NCI-H2107 (cell line): ENCODE results near the gene PAQR6.

ENCODE experiments used
- DNase-seq: peaks from one replicate; lab custom pipeline; 2025; lab: John Stamatoyannopoulos, UW

Gene PAQR6

GRCh38 chr1:156195853-156196252 lies 52.0 kb downstream of the PAQR6 start:
- DNase-seq = no peak

GRCh38 chr1:156194300-156194652 lies 53.6 kb downstream of the PAQR6 start:
- DNase-seq = no peak

GRCh38 chr1:156193488-156194299 lies 54.2 kb downstream of the PAQR6 start, which contains the start of gene SLC25A44:
SLC25A44 (plus strand) TSS chr1:156194104; CDS start chr1:156199848, 5,744 bp downstream.
- DNase-seq = peak; percentile 99
